GM23338 (cell line): ENCODE results near the gene ALCAM. TPM values are rescaled to one million over a fixed set of nuclear protein-coding genes. Genes with fewer than 3 reads are reported as not detected.

Source experiments
- ATAC-seq: fragments of 200-7000 bp; cut with Tn5 transposase; 3 replicates; pipeline ENCODE4 v1.9.1; 2020
- DNase-seq: peaks from one replicate; pipeline ENCODE4 v3.0.0-alpha.2; 2015; ENCODE audit warnings: low spot score
- H2AFZ ChIP-seq: fragments of 200-600 bp; sonication (generic); 2 replicates; pipeline ENCODE4 v1.8.0; 2016; ENCODE audit warnings: antibody characterized with exemption, mild to moderate bottlenecking, moderate library complexity
- H3F3A ChIP-seq: fragments of 200-600 bp; sonication (generic); replicated peaks from 2 replicates; pipeline ENCODE4 v1.8.0; 2017; ENCODE audit warnings: antibody characterized with exemption, mixed run types, low read depth
- H3K27ac ChIP-seq: fragments of 200-600 bp; sonication (generic); 2 replicates; pipeline ENCODE4 v1.6.1; 2016; ENCODE audit warnings: low read depth
- H3K27me3 ChIP-seq: fragments of 200-600 bp; sonication (generic); 2 replicates; pipeline ENCODE4 v1.8.0; 2016; ENCODE audit warnings: mild to moderate bottlenecking, mixed run types, moderate library complexity; ENCODE audit not compliant: insufficient read depth
- H3K36me3 ChIP-seq: fragments of 200-600 bp; sonication (generic); 2 replicates; pipeline ENCODE4 v1.8.0; 2016; ENCODE audit warnings: mild to moderate bottlenecking; ENCODE audit not compliant: insufficient read depth
- H3K4me1 ChIP-seq: fragments of 200-600 bp; sonication (generic); 2 replicates; pipeline ENCODE4 v1.8.0; 2016; ENCODE audit warnings: mild to moderate bottlenecking, moderate library complexity; ENCODE audit not compliant: insufficient read depth
- H3K4me2 ChIP-seq: fragments of 200-600 bp; sonication (generic); 2 replicates; pipeline ENCODE4 v1.7.1; 2017; ENCODE audit warnings: mixed run types
- H3K4me3 ChIP-seq: fragments of 200-600 bp; sonication (generic); 2 replicates; pipeline ENCODE4 v1.6.1; 2016; ENCODE audit warnings: mixed run types
- H3K79me2 ChIP-seq: fragments of 200-600 bp; sonication (generic); replicated peaks from 2 replicates; pipeline ENCODE4 v1.8.0; 2017; ENCODE audit warnings: mild to moderate bottlenecking; ENCODE audit not compliant: insufficient read depth
- H3K9me2 ChIP-seq: fragments of 200-600 bp; sonication (generic); 2 replicates; pipeline ENCODE4 v1.8.0; 2017; ENCODE audit not compliant: insufficient read depth
- H4K20me1 ChIP-seq: fragments of 200-600 bp; sonication (generic); replicated peaks from 2 replicates; pipeline ENCODE4 v1.8.0; 2017; ENCODE audit warnings: mild to moderate bottlenecking; ENCODE audit not compliant: insufficient read depth
- H3K27ac Mint-ChIP-seq: 2 replicates; pipeline ENCODE4 v1.8.0; 2020; ENCODE audit warnings: inconsistent platforms, mild to moderate bottlenecking, moderate library complexity, mixed read lengths
- H3K27me3 Mint-ChIP-seq: 3 replicates; pipeline ENCODE4 v1.8.0; 2022; ENCODE audit warnings: low read depth, mild to moderate bottlenecking, moderate library complexity, mixed read lengths, inconsistent platforms; ENCODE audit not compliant: insufficient read depth, poor library complexity
- H3K36me3 Mint-ChIP-seq: 3 replicates; pipeline ENCODE4 v1.8.0; 2021; ENCODE audit warnings: low read depth, mild to moderate bottlenecking, inconsistent platforms, moderate library complexity, mixed read lengths
- H3K4me1 Mint-ChIP-seq: 3 replicates; pipeline ENCODE4 v1.8.0; 2020; ENCODE audit warnings: mild to moderate bottlenecking, inconsistent platforms, mixed read lengths
- H3K4me3 Mint-ChIP-seq: 3 replicates; pipeline ENCODE4 v1.8.0; 2021; ENCODE audit warnings: moderate library complexity, mild to moderate bottlenecking, inconsistent platforms, mixed read lengths
- H3K9me3 Mint-ChIP-seq: 3 replicates; pipeline ENCODE4 v1.8.0; 2020; ENCODE audit warnings: moderate library complexity, mild to moderate bottlenecking, inconsistent platforms, mixed read lengths
- CTCF ChIP-seq, 2 experiments: fragments of 200-600 bp in 1 of 2; sonication (generic) in 1 of 2; conservative IDR thresholded peaks; 2 replicates each; pipeline versions ENCODE4 v1.5.1 to v1.6.1; 2016 to 2017; ENCODE audit warnings: antibody characterized with exemption in 2 of 2, low read depth in 2 of 2, mild to moderate bottlenecking in 2 of 2, moderate library complexity in 1 of 2
- EZH2phosphoT487 ChIP-seq: fragments of 200-600 bp; sonication (generic); IDR thresholded peaks from one replicate; pipeline ENCODE4 v1.8.1; 2018; ENCODE audit warnings: antibody characterized with exemption; ENCODE audit not compliant: unreplicated experiment
- JUNB ChIP-seq: IDR thresholded peaks from one replicate; pipeline ENCODE4 v1.6.1; 2016; ENCODE audit warnings: antibody characterized with exemption; ENCODE audit not compliant: unreplicated experiment
- NANOG ChIP-seq: IDR thresholded peaks from 2 replicates; pipeline ENCODE4 v1.6.1; 2016; ENCODE audit warnings: antibody characterized with exemption, borderline replicate concordance
- REST ChIP-seq: IDR thresholded peaks from one replicate; pipeline ENCODE4 v1.6.1; 2018; ENCODE audit warnings: antibody characterized with exemption; ENCODE audit not compliant: unreplicated experiment
- STAT1 ChIP-seq: IDR thresholded peaks from one replicate; pipeline ENCODE4 v1.6.1; 2016; ENCODE audit warnings: antibody characterized with exemption; ENCODE audit not compliant: unreplicated experiment
- ZNF114 ChIP-seq: fragments of 250-450 bp; sonication (Bioruptor Pico); IDR thresholded peaks from 2 replicates; pipeline ENCODE4 v1.5.0; 2020; ENCODE audit warnings: mild to moderate bottlenecking, moderate library complexity
- ZNF331 ChIP-seq: fragments of 250-450 bp; sonication (Bioruptor Pico); IDR thresholded peaks from 2 replicates; pipeline ENCODE4 v1.5.0; 2020; ENCODE audit warnings: low read depth, mild to moderate bottlenecking, moderate library complexity
- polyA plus RNA-seq: library from polyadenylated mRNA; unstranded; fragments of >200 nt; fragmentation: Nextera tagmentation; extraction: Ambion mirVana; gene quantifications from 2 replicates; pipeline ENCODE4 v1.2.1, GENCODE V29; 2016
- total RNA-seq: library from RNA; depleted of rRNA; stranded (reverse); fragments of >200 nt; shearing (Covaris generic); gene quantifications from 2 replicates; pipeline ENCODE4 v1.2.3, GENCODE V29; 2014

The ALCAM gene
- total and polyA plus RNA-seq, 2 experiments from 2014 or later = 11.3 to 36.0 TPM

DNA sequence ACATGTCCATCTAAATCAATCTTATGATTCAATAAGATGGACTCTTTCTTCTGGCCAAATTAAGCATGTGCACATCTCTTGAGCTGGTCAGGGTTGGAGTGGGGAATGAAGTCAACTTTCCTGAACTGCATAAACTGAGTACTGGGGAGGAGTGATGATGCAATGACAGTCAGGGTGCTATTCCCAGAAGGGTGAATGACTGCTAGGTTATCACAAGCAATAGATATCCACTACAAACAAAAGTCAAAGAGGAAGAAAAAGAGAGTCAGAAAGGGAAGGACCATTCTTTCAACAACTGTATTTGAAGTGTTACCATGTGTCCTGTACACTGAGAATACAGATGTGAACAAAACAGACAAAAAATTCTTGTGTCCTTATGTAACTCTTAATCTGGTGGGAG lies 70.0 kb downstream of the ALCAM start (continued):
- TF ChIP-seq ZNF114 (CRISPR knock-in tag) (no peak), JUNB (no peak), CTCF (conservative IDR thresholded peaks at IDR 0.05; ENCODE audit: low read depth in 2 of 2) (no peak), EZH2phosphoT487 (no peak), NANOG (no peak)

GRCh38 chr3:105440113-105440512 lies 73.4 kb downstream of the ALCAM start:
- no peaks in the 10 kb centered on the region for H3K36me3 ChIP-seq
- H3K4me2 ChIP-seq = no peak overlapping the region
- Mint-ChIP-seq H3K36me3 (peaks cover 8% of the 10 kb centered on the region), H3K27ac (no peak overlapping the region), H3K4me1 (no peaks in the 10 kb centered on the region), H3K27me3 (peaks cover 2% of the 10 kb centered on the region), H3K4me3 (no peak overlapping the region), H3K9me3 (peaks cover 7% of the 10 kb centered on the region; the same call in 2 of the 3 replicates)
- DNase-seq (no peak), ATAC-seq (no peak)
- no peaks in the 10 kb centered on the region for H3F3A ChIP-seq
- peaks cover 6% of the 10 kb centered on the region; the same call in 1 of the 2 replicates for H3K9me2 ChIP-seq
- TF ChIP-seq STAT1 (no peak), CTCF (conservative IDR thresholded peaks at IDR 0.05; ENCODE audit: low read depth in 2 of 2) (no peak), JUNB (no peak), ZNF331 (CRISPR knock-in tag) (no peak), REST (no peak), NANOG (no peak)
- H2AFZ ChIP-seq = no peak overlapping the region
- no peak overlapping the region for H3K27ac ChIP-seq
- no peaks in the 10 kb centered on the region for H3K79me2 ChIP-seq
- H3K4me1 ChIP-seq = no peaks in the 10 kb centered on the region
- no peaks in the 10 kb centered on the region for H3K27me3 ChIP-seq
- H4K20me1 ChIP-seq = no peaks in the 10 kb centered on the region
- no peak overlapping the region for H3K4me3 ChIP-seq
